HCT116 (cell line): Measurements from ENCODE around the gene NALCN.

ENCODE experiments used
- CEBPB ChIP-seq: IDR thresholded peaks from 2 replicates; pipeline ENCODE4 v1.6.1; 2012; ENCODE audit warnings: low read depth
- POLR2A ChIP-seq: IDR thresholded peaks from 2 replicates; pipeline ENCODE4 v1.7.0; 2011; ENCODE audit warnings: borderline replicate concordance; ENCODE audit not compliant: insufficient read depth, insufficient read length; ENCODE audit errors: extremely low read depth

DNA sequence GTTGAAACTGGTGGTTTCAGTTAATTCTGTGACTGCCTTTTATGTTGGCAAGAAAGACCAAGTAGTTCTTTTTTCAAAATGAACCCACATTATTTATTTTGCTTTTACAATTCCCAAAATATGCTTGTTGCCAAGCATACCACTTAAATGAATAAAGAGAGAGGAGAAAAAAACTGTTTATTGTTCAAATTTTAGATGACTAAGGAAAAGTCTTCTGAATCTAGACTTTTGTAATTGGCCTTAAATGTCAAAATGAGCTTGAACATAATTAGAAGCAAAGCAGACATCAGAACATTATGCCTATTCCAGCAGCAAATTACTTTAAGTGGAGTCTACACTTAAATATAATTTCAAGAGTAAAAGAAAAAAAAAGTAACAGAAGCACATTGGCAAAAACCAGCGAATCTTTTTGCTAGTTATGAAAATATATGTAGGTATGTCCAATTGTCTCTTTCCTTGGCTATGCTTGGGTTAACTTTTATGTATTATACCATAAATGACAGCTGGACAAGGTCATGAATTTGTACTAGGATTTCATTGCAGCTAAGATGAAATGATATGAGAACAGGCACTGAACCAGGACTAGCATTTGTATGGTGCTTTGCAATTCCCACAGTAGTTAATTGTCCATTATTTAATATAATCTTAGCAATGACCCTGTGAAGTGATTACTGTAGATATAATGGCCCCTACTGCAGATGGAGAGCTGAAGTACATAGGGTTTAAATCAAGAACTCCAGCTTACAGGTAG is 211.9 kb downstream of the NALCN start:
- TF ChIP-seq POLR2A = no peak
- no peak for TF ChIP-seq CEBPB
